Neuronal stem cell (in vitro differentiated cells): ENCODE measurements around the gene LANCL3.

Experiments
- DNase-seq: peaks from one replicate; pipeline ENCODE4 v3.0.0-alpha.2; 2013; ENCODE audit warnings: low spot score
- H2AFZ ChIP-seq: one replicate; pipeline ENCODE4 v1.6.1; 2013; ENCODE audit warnings: mild to moderate bottlenecking, low read length, inconsistent platforms
- H2AK5ac ChIP-seq: 2 replicates; pipeline ENCODE4 v1.6.1; 2013; ENCODE audit warnings: low read depth, mild to moderate bottlenecking, inconsistent platforms, low read length, moderate library complexity, mixed read lengths
- H2BK120ac ChIP-seq: 2 replicates; pipeline ENCODE4 v1.6.1; 2013; ENCODE audit warnings: low read depth, mild to moderate bottlenecking, inconsistent platforms, low read length, moderate library complexity, mixed read lengths
- H2BK12ac ChIP-seq: one replicate; pipeline ENCODE4 v1.6.1; 2013; ENCODE audit warnings: low read length, inconsistent platforms
- H2BK15ac ChIP-seq: 2 replicates; pipeline ENCODE4 v1.6.1; 2013; ENCODE audit warnings: mild to moderate bottlenecking, low read length, inconsistent platforms, mixed read lengths
- H2BK5ac ChIP-seq: one replicate; pipeline ENCODE4 v1.6.1; 2013; ENCODE audit warnings: inconsistent platforms, mild to moderate bottlenecking, low read length, moderate library complexity
- H3K14ac ChIP-seq: one replicate; pipeline ENCODE4 v1.6.1; 2013; ENCODE audit warnings: low read length, inconsistent platforms
- H3K18ac ChIP-seq: 2 replicates; pipeline ENCODE4 v1.6.1; 2013; ENCODE audit warnings: low read length, inconsistent platforms
- H3K23ac ChIP-seq: 2 replicates; pipeline ENCODE4 v1.6.1; 2013; ENCODE audit warnings: low read depth, mild to moderate bottlenecking, mixed read lengths, low read length, inconsistent platforms; ENCODE audit not compliant: poor library complexity
- H3K27ac ChIP-seq: replicated peaks from 3 replicates; pipeline ENCODE4 v1.5.1; 2013; ENCODE audit warnings: low read length, inconsistent platforms
- H3K27me3 ChIP-seq, 3 experiments: 2 replicates each; pipeline ENCODE4 v1.6.1; 2013; ENCODE audit warnings: low read length in 3 of 3, mild to moderate bottlenecking in 2 of 3, inconsistent platforms in 1 of 3, low read depth in 1 of 3, mixed read lengths in 1 of 3, moderate library complexity in 1 of 3; ENCODE audit not compliant: control insufficient read depth in 3 of 3, insufficient read depth in 3 of 3
- H3K36me3 ChIP-seq, 2 donors: replicated peaks in 1 of 2; 2 replicates each; pipeline ENCODE4 v1.6.1; 2013; ENCODE audit warnings: low read length in 2 of 2; ENCODE audit not compliant: control insufficient read depth in 2 of 2, insufficient read depth in 2 of 2
- H3K4ac ChIP-seq: 2 replicates; pipeline ENCODE4 v1.6.1; 2013; ENCODE audit warnings: inconsistent platforms, mild to moderate bottlenecking, low read length, moderate library complexity
- H3K4me1 ChIP-seq, 2 donors: 1 replicate in 1 of 2; 2 replicates in 1 of 2; pipeline ENCODE4 v1.6.1; 2013; ENCODE audit warnings: low read length in 2 of 2, low read depth in 1 of 2; ENCODE audit not compliant: control insufficient read depth in 2 of 2, insufficient read depth in 1 of 2
- H3K4me2 ChIP-seq: one replicate; pipeline ENCODE4 v1.6.1; 2013; ENCODE audit warnings: mild to moderate bottlenecking, low read length, inconsistent platforms; ENCODE audit not compliant: insufficient read depth, poor library complexity, severe bottlenecking
- H3K4me3 ChIP-seq, 2 donors: 2 replicates each; pipeline ENCODE4 v1.5.1; 2013; ENCODE audit warnings: low read length in 2 of 2, mild to moderate bottlenecking in 2 of 2, inconsistent platforms in 1 of 2, moderate library complexity in 1 of 2
- H3K79me1 ChIP-seq: one replicate; pipeline ENCODE4 v1.6.1; 2013; ENCODE audit warnings: low read depth, mild to moderate bottlenecking, inconsistent platforms, low read length, moderate library complexity
- H3K9ac ChIP-seq: one replicate; pipeline ENCODE4 v1.6.1; 2013; ENCODE audit warnings: mild to moderate bottlenecking, low read depth, low read length, inconsistent platforms; ENCODE audit not compliant: poor library complexity
- H3K9me3 ChIP-seq, 2 donors: replicated peaks in 1 of 2; 2 replicates each; pipeline versions ENCODE3 to v1.6.1; 2013; ENCODE audit warnings: low read length in 2 of 2, mild to moderate bottlenecking in 2 of 2, inconsistent platforms in 1 of 2, low read depth in 1 of 2, mixed read lengths in 1 of 2, moderate library complexity in 1 of 2; ENCODE audit not compliant: control insufficient read depth in 2 of 2, insufficient read depth in 1 of 2
- H4K8ac ChIP-seq: one replicate; pipeline ENCODE4 v1.6.1; 2013; ENCODE audit warnings: low read depth, mild to moderate bottlenecking, inconsistent platforms, low read length, moderate library complexity
- H4K91ac ChIP-seq: one replicate; pipeline ENCODE4 v1.6.1; 2013; ENCODE audit warnings: low read length, low read depth, mild to moderate bottlenecking, inconsistent platforms; ENCODE audit not compliant: poor library complexity
- WGBS, 2 donors: extraction: QIAGEN DNeasy Blood & Tissue Kit; methylation state at CpG; one replicate each; pipeline ENCODE4 v1.1.7; 2013; ENCODE audit warnings: missing lambda C conversion rate in 2 of 2, mixed read lengths in 1 of 2; ENCODE audit not compliant: insufficient read length in 2 of 2, insufficient replicate concordance in 1 of 2; ENCODE audit errors: extremely low coverage in 2 of 2; 5-methylcytosine and 5-hydroxymethylcytosine counted together

The LANCL3 gene

DNA sequence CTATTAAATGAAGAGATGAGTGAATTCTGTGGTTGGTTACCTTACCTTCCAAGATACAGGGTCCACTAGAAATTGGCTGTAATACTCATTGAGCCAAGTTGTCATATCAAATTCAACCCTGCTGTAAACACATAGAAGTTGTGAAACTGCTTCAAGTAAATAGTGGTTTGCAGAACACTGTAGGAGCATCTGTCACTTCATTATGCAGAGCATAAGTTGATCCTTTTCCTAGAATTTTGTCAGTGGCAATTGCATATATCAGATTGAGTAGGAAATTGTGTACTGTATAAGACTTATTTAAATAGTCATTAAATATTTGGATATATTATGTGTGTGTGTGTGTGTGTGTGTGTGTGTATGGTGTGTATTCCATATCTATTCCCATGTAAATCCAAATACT is 105.3 kb downstream of the LANCL3 start:
- Histone ChIP-seq H4K91ac (no peak overlapping the region), H2BK5ac (no peak overlapping the region), H4K8ac (no peak overlapping the region), H3K4me3 (no peak overlapping the region), H2BK120ac (no peak overlapping the region), H3K27me3 (no peaks in the 10 kb centered on the region), H2BK15ac (no peak overlapping the region), H2AK5ac (no peak overlapping the region), H3K4ac (no peak overlapping the region), H3K9ac (no peak overlapping the region), H3K9me3 (no peaks in the 10 kb centered on the region), H3K23ac (no peak overlapping the region), H3K79me1 (no peaks in the 10 kb centered on the region), H3K14ac (no peak overlapping the region), H2AFZ (no peak overlapping the region), H3K4me1 (no peaks in the 10 kb centered on the region), H3K36me3 (no peaks in the 10 kb centered on the region), H3K18ac (no peak overlapping the region), H3K27ac (no peak overlapping the region), H3K4me2 (no peak overlapping the region), H2BK12ac (no peak overlapping the region)
- DNase-seq: no peak

DNA sequence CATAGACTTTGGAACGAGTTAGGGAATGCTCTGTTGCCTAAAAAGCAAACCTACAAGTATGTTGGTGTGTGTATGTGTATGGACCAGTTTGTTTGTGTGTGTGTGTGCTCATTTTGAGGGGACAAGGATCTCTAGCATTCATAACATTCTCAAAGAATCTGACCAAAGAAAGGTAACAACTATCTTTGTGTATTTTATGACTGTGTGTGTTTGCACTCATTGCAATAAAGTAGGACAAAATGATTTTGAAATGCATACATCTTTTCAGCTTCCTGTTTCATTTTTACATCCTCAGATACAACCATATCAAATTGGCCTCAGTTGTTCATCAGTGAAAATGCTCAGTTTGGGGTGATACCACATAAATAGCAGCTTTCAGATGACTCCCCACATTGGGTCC is 105.8 kb downstream of the LANCL3 start:
- no CpG with 5 or more reads among the region's 1 CpG for WGBS, 2 donors
- H3K18ac ChIP-seq: no peak overlapping the region
- H2AFZ ChIP-seq: no peak overlapping the region
- H3K4me3 ChIP-seq: no peak overlapping the region
- no peak overlapping the region for H2BK120ac ChIP-seq
- H3K4ac ChIP-seq: no peak overlapping the region
- no peak overlapping the region for H2AK5ac ChIP-seq
- H4K91ac ChIP-seq: no peak overlapping the region
- H2BK5ac ChIP-seq: no peak overlapping the region
- no peak overlapping the region for H4K8ac ChIP-seq
- H3K27ac ChIP-seq: no peak overlapping the region
- H3K79me1 ChIP-seq: no peaks in the 10 kb centered on the region
- no peak overlapping the region for H3K23ac ChIP-seq
- no peaks in the 10 kb centered on the region for H3K36me3 ChIP-seq
- no peak for DNase-seq
- H3K27me3 ChIP-seq: no peaks in the 10 kb centered on the region
- H3K4me2 ChIP-seq: no peak overlapping the region
- no peaks in the 10 kb centered on the region for H3K4me1 ChIP-seq
- no peak overlapping the region for H3K14ac ChIP-seq
- H3K9me3 ChIP-seq: no peaks in the 10 kb centered on the region
- no peak overlapping the region for H3K9ac ChIP-seq
- H2BK15ac ChIP-seq: no peak overlapping the region
- no peak overlapping the region for H2BK12ac ChIP-seq

DNA sequence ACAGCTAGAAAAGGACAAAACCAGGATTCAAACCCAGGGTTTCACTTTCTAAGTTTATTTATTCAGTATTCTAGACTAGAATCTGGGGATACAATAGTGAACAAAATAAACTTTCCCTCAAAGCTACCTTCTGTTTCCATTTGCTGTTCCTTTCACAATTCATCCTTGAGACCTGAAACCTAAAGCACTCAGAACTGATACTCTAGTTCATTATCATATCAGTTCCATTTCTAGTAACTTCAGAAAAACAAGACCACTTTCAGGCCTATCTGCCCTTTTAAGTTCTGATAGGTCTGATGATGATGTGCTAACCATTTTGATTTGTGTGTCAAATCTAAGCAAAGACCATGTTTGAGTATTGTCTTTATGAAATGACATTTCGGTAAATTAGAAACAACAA is 106.3 kb downstream of the LANCL3 start:
- Histone ChIP-seq H3K4me2 (no peak overlapping the region), H3K79me1 (no peaks in the 10 kb centered on the region), H4K8ac (no peak overlapping the region), H2BK12ac (no peak overlapping the region), H2BK120ac (no peak overlapping the region), H3K27me3 (no peaks in the 10 kb centered on the region), H4K91ac (no peak overlapping the region), H3K4ac (no peak overlapping the region), H2BK5ac (no peak overlapping the region), H3K18ac (no peak overlapping the region), H2AFZ (no peak overlapping the region), H3K4me3 (no peak overlapping the region), H3K36me3 (no peaks in the 10 kb centered on the region), H2AK5ac (no peak overlapping the region), H3K27ac (no peak overlapping the region), H3K9me3 (no peaks in the 10 kb centered on the region), H3K23ac (no peak overlapping the region), H3K14ac (no peak overlapping the region), H3K4me1 (no peaks in the 10 kb centered on the region), H2BK15ac (no peak overlapping the region), H3K9ac (no peak overlapping the region)
- WGBS, 2 donors: no CpG with 5 or more reads among the region's 1 CpG
- no peak for DNase-seq

DNA sequence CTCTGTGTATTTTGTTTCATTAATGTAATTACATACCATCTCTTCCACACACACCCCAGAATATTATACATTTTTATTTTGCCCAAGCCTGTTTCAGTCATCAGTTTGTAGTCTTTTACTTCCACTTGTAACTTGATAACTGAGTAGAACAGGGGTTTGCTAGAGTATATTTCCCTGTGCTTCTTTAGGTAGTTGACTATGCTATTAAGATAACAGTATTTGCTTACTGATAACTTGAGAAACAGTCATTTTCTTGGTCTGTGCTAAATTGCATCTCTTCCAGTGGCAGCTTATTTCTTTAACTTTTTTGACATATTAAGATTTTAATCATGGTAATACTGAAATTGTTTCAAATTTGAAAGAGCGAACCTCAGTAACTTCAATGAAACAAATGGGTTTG is 107.1 kb downstream of the LANCL3 start:
- no peak overlapping the region for H3K9ac ChIP-seq
- no peak overlapping the region for H2BK5ac ChIP-seq
- H2BK15ac ChIP-seq: no peak overlapping the region

More for the DNA sequence above, 107.1 kb downstream of the LANCL3 start:
- no peaks in the 10 kb centered on the region for H3K4me1 ChIP-seq
- no peak overlapping the region for H2BK120ac ChIP-seq
- H3K27ac ChIP-seq: no peak overlapping the region
- no peak overlapping the region for H3K4me3 ChIP-seq
- no peak overlapping the region for H2AFZ ChIP-seq
- H3K4ac ChIP-seq: no peak overlapping the region
- no peak overlapping the region for H3K4me2 ChIP-seq
- no peaks in the 10 kb centered on the region for H3K9me3 ChIP-seq
- H3K14ac ChIP-seq: no peak overlapping the region
- H3K18ac ChIP-seq: no peak overlapping the region
- H2AK5ac ChIP-seq: no peak overlapping the region
- H4K8ac ChIP-seq: no peak overlapping the region
- H4K91ac ChIP-seq: no peak overlapping the region
- H3K79me1 ChIP-seq: no peaks in the 10 kb centered on the region
- H3K23ac ChIP-seq: no peak overlapping the region
- no peaks in the 10 kb centered on the region for H3K27me3 ChIP-seq
- DNase-seq: no peak
- WGBS, 2 donors: no CpG with 5 or more reads among the region's 1 CpG
- H2BK12ac ChIP-seq: no peak overlapping the region
- H3K36me3 ChIP-seq: no peaks in the 10 kb centered on the region
